Globus pallidus (tissue), 1 donor: ENCODE results near the gene PCDHGA1.
"Not testable (repeated sequence)": the region's sequence is repeated elsewhere in the genome, so short reads cannot be mapped to it uniquely, and the experiment has no call there.

Source experiments
- DNase-seq: peaks from one replicate; pipeline ENCODE4 v3.0.0-alpha.2; 2015; ENCODE audit warnings: low spot score

PCDHGA1 gene

DNA sequence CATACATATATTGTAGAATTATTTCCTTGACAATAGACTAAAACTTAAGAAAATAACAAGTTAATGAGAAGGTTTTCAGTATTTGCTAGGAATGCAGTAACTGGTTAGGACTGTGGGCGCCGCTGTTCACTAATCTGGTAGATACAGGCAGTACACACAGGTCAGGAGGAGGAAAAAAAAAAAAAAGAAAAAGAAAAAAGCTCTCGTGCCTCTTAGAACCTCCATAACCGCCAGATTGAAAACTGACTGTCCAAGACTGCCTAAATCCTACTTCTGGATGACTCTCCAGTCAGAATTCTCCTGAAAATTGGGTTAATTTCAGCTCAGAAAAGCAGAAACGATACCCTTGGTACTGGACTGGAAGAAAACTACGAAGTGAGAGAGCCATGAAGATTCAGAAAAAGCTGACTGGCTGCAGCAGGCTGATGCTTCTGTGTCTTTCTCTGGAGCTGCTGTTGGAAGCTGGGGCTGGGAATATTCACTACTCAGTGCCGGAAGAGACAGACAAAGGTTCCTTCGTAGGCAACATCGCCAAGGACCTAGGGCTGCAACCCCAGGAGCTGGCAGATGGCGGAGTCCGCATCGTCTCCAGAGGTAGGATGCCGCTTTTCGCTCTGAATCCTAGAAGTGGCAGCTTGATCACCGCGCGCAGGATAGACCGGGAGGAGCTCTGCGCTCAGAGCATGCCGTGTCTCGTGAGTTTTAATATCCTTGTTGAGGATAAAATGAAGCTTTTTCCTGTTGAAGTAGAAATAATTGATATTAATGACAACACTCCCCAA lies at the start of gene PCDHGA1:
Gene PCDHGA1, plus strand, starts transcription at position 216 of the 782 bp plus-strand sequence.
- DNase-seq: no peak

DNA sequence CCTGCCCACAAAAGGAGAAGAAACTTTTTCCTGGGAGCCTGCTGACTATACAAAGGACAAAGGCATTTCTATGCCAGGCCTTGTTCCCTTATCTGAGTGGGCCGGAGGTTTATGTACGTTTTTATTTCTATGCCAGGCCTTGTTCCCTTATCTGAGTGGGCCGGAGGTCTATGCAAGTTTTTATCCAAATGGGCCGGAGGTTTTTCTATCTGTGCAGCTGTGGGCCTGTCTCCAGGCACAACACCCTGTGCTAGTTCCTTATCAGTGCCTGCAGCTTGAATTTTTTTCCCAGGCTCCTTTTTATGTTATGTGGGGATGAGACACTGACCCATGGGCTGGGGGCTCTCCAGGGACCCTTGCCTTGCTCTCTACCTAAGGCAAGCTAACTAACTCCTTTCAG lies 31.9 kb upstream of the PCDHGA1 start:
- DNase-seq: no peak

DNA sequence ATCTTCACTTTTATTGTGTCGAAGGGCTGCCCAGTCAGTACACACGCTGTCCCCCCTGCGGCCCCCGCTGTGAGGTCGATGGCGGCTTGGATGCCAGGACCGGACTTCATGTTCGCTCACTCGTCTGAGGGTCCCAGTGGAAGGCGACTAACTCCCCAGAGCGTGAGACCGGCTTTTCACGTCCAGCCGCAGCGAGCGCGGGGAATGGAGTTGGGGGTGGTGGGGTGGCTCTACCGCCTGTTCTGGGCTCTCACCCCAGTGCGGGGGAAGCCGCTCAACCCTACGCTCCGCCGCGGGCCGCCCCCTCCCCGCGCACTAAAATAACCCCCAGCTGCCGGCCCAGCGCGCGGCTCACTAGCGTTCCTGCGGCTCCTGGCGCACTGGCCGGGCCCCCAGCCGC lies 26.6 kb upstream of the PCDHGA1 start, which contains the start of gene SLC25A2:
Gene SLC25A2, minus strand, starts transcription at position 294 of the 400 bp plus-strand sequence. Its CDS starts 184 bp downstream, at position 110.
- DNase-seq: no peak

DNA sequence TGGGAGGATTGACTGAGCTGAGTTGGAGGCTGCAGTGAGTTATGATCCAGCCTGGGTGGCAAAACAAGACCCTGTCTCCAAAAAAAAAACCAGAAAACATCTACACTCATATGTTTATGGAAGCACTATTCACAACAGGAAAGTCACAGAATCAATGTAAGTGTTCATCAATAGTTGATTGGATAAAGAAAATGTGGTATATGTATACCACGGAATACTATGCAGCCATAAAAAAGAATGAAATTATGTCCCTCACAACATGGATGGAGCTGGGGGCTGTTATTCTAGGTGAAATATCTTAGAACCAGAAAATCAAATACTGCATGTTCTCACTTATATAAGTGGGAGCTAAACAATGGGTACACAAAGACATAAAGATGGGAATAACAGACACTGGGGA lies 23.7 kb upstream of the PCDHGA1 start:
- DNase-seq: no peak

DNA sequence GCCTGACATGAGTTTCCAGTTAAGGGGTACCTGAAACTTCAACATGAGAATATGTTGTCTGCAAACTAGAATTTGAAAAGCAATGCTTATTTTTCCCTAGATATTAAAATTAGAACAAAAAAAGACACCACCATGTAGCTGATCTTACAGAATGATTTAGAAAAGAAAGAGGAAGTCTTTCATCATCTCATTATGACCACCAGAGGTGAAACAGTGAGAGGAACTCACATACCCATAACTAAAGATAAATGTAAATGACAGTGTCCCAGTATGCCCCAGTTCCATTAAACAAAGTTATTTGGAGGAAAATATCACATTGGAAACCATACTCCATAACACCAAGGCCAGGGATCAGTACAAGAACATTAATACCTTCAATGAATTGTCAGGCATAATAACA lies 16.6 kb upstream of the PCDHGA1 start:
- no peak for DNase-seq

DNA sequence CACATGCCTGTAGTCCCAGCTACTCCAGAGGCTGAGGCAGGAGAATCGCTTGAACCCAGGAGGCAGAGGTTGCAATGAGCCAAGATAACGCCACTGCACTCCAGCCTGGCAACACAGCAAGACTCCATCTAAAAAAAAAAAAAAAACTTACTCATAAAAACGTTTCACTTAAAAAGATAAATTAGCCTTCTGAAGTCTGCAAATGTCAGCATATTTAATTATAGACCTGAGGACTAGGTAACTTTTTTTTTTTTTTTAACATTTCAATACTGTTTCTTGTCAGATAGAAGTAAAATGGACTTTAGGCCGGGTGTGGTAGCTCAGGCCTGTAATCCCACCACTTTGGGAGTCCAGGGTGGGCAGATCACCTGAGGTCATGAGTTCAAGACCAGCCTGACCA lies 13.4 kb upstream of the PCDHGA1 start:
- not testable (repeated sequence) for DNase-seq

DNA sequence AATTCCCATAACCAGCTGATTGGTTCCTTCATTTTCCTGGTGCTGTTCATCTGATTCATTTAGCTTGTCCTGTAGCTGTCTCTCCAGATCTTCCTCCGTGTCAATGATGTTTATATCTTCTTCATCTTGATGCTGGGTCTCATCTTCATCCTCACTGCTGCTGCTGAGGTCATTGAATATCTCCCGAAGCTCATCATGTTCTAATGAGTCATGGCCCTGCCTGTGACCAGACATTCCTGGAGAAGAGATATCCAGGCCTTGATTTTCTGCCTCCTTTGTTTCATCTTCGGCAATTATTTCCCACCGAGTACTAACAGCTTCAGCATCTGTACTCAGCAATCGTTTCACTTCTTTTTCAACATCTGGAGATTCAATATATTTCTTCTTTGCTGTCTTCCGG lies 11.1 kb upstream of the PCDHGA1 start:
- no peak for DNase-seq

DNA sequence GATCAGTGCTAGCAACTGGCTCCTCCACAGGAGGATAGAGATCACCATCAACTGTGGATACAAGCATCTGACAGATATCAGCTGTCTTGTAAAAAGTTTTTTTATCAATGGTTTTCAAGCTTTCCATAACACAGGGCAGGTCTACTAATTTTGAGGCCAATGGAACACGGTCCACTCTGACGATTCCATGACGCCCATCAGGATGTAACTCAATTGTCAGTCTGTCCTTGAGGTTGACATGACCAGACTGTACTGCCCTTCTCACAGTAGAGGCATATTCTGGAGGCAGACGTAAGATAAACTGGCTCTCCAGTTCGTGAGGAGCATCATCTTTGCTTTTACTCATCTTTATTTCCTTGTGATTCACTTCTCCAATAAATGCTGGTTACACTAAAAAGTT lies 10.6 kb upstream of the PCDHGA1 start:
- no peak for DNase-seq

DNA sequence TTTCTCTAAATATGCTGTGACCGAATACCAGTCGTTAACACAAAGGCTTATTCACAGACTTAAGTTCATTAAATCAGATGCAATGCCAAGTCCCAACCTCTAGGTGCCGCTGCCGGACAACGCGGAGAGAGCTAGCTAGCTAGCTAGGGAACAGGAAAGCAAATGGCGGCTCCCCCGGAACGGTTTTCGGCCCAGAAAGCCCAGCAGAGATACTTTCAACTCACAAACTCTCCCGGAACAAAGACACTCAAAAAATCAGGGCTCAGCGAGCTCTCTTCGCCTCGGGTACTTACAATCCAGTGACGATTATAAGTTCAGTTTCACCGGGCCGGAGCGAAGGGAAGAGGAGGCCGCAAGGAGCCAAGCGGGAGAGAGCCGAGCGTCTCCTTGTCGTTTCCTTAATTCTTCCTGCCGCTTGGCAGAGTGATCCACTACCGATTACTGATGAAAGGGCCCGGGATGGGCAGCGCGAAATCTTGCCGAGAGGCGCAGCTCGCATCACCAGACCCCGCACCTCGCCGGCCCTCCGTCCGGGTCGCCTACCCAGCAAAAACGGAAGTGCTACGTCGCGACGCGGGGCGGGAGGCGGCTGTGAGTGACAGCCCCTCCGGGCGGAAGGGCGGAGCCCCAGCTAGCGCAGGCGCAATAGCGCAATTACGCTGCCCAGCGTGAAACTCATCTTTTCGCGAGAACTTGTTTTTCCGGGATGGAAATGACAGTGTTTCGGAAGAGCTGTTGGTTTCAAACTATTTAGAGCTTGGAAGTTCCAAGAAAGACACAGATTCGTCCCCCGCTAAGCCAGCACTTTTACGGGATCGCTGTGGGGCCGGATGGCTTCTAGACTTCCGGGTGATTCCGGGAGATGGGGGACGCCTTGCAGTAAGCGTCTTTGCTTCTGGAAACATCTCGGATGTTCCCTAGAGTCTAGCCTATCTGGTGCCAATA lies 9.8 kb upstream of the PCDHGA1 start, which contains the start of gene TAF7:
Gene TAF7, minus strand, starts transcription at position 560 of the 945 bp plus-strand sequence. CDS start 740 bp downstream, outside the sequence.
- peak; percentile 91 for DNase-seq

DNA sequence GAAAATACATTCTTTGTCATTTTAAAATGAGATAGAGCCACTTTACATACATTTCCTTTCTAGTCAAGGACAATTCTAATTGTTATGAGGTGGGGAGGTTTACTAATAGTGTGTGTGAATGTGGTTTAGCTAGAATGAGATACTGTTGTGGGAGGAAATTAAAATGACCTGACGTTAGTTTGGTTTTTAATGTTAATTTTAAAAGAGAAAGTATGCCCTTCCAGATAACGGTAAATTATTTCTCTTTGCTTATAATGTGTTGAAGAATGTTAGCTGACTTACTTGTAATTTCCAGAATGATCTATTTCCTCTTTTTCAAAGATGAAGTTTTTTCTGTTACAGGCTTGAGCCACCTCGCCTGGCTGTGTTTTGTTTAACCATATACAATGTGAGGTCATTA lies 8.1 kb upstream of the PCDHGA1 start:
- no peak for DNase-seq

DNA sequence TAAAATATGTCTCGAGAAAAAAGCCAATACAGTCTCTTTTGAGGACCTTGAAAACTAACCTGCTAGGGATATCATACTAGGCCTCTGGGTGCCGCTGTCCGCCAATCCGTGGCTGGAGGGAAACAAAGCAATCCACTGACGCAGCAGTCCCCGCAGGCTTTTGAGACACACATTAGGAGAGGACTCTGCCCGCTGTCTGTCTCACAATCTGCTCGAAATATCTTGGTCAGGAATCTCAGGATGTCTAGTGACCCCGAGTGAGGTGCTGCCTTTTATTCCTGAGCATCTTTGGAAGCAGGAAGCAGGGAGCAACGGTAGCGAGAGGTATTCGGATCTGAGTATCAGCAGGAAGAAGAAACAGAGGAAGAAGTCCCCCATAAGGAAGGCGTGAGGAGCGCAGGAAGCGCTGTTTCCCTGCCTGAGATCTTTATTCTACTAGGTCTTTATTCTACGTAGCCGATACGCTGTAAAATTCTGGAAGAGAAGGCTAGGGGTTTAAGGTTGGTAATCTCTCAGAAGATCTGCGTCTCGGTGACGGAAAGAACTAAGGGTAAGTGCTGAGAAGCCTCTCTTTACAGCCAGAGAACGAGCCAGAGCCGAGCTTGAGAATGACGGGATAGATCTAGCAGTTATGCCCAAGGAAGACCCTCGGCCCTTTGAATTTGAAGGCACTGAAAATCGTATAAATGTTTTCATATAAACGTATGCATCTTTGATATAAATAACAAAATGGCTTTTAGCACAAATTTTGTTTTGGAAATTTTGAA lies 4.0 kb upstream of the PCDHGA1 start:
- peak; percentile 80 for DNase-seq

DNA sequence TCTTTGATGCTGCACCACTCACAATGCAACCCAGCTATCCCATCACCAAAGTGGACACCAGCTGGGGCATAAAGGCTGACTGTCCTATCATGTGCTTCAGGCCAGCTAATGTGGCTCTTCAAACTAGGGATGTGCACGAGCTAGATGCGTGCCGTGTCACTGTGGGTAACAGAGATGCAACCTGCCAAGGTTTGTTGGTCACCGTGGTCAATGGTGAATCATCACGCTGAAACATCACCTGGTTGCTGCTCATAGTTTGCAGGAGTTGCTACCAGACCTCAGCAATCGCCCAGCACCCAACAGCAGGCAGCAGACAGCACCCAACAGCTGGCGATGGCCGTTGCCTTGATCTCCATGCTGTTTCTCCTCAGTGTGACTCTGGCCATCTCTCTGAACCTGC lies 2.1 kb upstream of the PCDHGA1 start:
- DNase-seq: no peak

DNA sequence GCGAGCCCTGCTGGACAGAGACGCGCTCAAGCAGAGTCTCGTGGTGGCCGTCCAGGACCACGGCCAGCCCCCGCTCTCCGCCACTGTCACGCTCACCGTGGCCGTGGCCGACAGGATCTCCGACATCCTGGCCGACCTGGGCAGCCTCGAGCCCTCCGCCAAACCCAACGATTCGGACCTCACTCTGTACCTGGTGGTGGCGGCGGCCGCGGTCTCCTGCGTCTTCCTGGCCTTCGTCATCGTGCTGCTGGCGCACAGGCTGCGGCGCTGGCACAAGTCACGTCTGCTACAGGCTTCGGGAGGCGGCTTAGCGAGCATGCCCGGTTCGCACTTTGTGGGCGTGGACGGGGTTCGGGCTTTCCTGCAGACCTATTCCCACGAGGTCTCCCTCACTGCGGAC lies 2.3 kb downstream of the PCDHGA1 start:
- not testable (repeated sequence) for DNase-seq

DNA sequence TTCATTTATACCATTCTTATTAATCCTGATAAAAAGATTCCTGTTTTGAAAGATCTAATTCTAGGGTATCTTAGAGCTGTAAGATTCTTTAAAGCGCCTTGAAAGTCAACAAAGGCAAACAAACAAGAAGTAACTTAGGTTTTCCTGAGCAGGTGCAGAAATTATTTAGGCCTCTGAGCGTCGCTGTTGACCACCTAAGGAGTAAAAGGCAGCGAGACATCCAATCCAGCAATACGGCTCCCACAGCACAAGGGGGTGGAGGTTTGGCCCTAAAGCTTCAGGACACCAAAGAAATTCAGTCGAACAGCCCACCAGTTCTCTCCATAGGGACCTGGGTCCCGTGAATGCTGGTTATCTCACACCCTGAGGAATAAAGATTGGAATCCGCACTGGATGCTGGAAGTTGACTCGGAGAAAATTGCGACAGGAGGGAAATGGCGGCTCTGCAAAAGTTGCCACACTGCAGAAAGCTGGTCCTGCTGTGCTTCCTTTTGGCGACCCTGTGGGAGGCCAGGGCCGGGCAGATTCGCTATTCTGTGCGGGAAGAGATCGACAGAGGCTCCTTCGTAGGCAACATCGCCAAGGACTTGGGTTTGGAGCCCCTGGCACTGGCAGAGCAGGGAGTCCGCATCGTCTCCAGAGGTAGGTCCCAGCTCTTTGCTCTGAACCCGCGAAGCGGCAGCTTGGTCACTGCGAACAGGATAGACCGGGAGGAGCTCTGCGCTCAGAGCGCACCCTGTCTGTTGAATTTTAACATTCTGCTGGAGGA lies 8.4 kb downstream of the PCDHGA1 start, which contains the start of gene PCDHGA2:
Gene PCDHGA2, plus strand, starts transcription at position 223 of the 769 bp plus-strand sequence.
- no peak for DNase-seq

DNA sequence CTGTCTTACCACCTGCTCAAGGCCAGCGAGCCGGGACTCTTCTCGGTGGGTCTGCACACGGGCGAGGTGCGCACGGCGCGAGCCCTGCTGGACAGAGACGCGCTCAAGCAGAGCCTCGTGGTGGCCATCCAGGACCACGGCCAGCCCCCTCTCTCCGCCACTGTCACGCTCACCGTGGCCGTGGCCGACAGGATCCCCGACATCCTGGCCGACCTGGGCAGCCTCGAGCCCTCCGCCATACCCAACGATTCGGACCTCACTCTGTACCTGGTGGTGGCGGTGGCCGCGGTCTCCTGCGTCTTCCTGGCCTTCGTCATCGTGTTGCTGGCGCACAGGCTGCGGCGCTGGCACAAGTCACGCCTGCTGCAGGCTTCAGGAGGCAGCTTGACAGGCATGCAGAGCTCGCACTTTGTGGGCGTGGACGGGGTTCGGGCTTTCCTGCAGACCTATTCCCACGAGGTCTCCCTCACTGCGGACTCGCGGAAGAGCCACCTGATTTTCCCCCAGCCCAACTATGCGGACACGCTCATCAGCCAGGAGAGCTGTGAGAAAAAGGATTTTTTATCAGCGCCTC lies 10.6 kb downstream of the PCDHGA1 start:
- DNase-seq: not testable (repeated sequence)

DNA sequence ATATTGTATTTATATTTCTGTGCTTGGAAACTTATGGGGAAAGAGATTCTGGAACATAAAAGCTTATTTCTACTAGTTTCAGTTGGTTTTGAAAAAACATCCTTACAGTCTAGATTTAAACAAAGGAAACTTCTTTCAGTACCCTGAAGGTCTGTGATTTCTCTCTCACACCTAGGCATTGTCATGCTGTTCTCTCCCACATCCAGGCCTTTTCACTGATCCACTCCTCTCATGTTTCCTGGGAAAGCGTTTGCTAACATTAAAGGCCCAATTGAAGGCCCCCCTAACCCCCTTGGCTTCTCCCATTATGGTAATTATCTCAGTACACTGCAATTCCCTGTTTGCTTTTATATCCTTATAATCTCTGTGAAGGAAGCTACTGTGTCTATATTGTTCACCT lies 12.5 kb downstream of the PCDHGA1 start:
- no peak for DNase-seq

DNA sequence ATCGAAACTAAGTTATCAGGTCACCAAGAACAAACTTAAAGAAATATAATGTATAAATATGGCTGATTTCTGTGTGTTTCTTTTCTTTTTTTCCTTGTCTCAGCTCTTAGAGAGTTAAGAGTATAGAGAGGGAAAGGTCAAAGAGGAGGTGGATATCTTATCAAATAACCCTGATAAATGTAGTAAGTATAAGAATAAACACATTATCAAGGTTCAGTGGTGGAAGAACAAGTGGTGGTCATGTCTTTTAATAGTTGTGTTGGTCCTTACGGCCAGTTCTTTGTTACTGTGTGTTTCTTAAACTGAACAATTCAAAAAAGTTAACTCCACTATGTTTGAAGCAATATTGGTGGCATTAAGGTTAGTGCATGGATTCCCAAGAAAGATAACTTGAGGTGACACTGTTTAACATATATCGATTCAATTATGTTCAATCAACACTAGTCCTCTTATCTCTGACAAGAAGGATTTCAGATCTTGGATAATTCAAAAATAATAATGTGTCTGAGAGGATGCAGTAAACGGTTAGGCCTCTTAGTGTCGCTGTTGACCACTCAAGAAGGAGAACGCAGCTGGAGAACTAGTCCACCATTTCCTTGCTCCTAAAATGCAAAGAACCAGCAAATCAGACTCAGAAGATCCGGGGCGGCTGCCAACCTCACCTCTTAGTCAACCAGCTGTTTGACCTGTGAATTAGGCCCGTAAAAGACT lies 13.1 kb downstream of the PCDHGA1 start, which contains the start of gene PCDHGA3:
Gene PCDHGA3, plus strand, starts transcription at position 588 of the 711 bp plus-strand sequence. CDS start 205 bp downstream, outside the sequence.
- DNase-seq: no peak

DNA sequence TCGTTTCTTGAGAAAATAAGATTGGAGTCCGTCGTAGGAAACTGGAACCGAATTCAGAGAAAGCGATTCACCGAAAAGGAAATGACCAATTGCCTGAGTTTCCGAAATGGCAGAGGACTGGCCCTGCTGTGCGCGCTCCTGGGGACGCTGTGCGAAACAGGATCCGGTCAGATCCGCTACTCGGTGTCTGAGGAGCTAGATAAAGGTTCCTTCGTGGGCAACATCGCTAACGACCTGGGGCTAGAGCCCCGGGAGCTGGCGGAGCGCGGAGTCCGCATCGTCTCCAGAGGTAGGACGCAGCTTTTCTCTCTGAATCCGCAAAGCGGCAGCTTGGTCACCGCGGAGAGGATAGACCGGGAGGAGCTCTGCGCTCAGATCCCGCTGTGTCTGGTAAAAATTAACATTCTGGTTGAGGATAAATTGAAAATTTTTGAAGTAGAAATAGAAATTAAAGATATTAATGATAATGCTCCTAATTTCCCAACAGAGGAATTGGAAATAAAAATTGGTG lies 13.7 kb downstream of the PCDHGA1 start:
- no peak for DNase-seq

DNA sequence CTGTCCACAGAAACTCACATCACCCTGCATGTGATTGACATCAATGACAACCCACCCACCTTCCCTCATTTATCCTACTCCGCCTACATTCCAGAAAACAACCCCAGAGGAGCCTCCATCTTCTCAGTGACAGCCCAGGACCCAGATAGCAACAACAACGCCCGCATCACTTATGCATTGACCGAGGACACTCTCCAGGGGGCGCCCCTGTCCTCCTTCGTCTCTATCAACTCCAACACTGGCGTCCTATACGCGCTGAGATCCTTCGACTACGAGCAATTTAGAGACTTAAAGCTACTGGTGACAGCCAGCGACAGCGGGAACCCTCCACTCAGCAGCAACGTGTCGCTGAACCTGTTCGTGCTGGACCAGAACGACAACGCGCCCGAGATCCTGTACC lies 15.0 kb downstream of the PCDHGA1 start:
- no peak for DNase-seq

DNA sequence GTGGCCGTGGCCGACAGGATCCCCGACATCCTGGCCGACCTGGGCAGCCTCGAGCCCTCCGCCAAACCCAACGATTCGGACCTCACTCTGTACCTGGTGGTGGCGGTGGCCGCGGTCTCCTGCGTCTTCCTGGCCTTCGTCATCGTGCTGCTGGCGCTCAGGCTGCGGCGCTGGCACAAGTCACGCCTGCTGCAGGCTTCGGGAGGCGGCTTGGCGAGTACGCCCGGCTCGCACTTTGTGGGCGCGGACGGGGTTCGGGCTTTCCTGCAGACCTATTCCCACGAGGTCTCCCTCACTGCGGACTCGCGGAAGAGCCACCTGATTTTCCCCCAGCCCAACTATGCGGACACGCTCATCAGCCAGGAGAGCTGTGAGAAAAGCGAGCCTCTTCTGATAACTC lies 15.7 kb downstream of the PCDHGA1 start:
- not testable (repeated sequence) for DNase-seq
